ENCODE results near the gene HSF4. TPM values are rescaled to one million over a fixed set of nuclear protein-coding genes. Genes with fewer than 3 reads are reported as not detected.
A peak's percentile ranks its signal among the peaks of the same experiment; 100 is the strongest.

HSF4 gene
- total RNA-seq, 2 experiments from 2014 or later, result 11.1 to 12.3 TPM

- DNase-seq, result no peak
- H3K36me3 Mint-ChIP-seq (ENCODE audit: low read depth), result peaks cover 25% of the 10 kb centered on the region
- CTCF ChIA-PET, result interaction anchor here (0.5 to 8.7 kb wide), 9 partner anchors 9 to 258 kb away, joined by 3 to 163 read pairs (median 3); no protein-coding TSS in a partner anchor
- H3K4me3 Mint-ChIP-seq, result peak overlapping the region; percentile 54
- H3K9me3 Mint-ChIP-seq, result no peaks in the 10 kb centered on the region
- peaks cover 15% of the 10 kb centered on the region for H3K4me1 Mint-ChIP-seq (ENCODE audit: low read depth)
- intact Hi-C loops (cut with micrococcal nuclease), result loop anchor here (10.0 kb wide), 1 partner anchor 243 kb away; the partner anchor contains the start of gene TPPP3
- peaks cover 8% of the 10 kb centered on the region for H3K27me3 Mint-ChIP-seq (ENCODE audit: low read depth)
- no peak overlapping the region for H3K27ac Mint-ChIP-seq
Measured at GRCh38 chr16:67151431-67152097, 13.0 kb upstream of the HSF4 start.

GRCh38 chr16:67154578-67155294, 9.8 kb upstream of the HSF4 start:
- peaks cover 8% of the 10 kb centered on the region for H3K27me3 Mint-ChIP-seq (ENCODE audit: low read depth)
- intact Hi-C loops (cut with micrococcal nuclease), result loop anchor here (1.0 to 10.0 kb wide), 5 partner anchors 136 to 240 kb away; partner anchors contain the start of gene TPPP3
- peak overlapping the region; percentile 58 for H3K4me3 Mint-ChIP-seq
- H3K9me3 Mint-ChIP-seq, result no peaks in the 10 kb centered on the region
- H3K27ac Mint-ChIP-seq, result no peak overlapping the region
- CTCF ChIA-PET, result interaction anchor here (0.6 to 8.7 kb wide), 41 partner anchors 9 to 289 kb away, joined by 3 to 163 read pairs (median 5); partner anchors contain the start of genes CES3, HSF4 and NOL3
- H3K36me3 Mint-ChIP-seq (ENCODE audit: low read depth), result peaks cover 3% of the 10 kb centered on the region
- H3K4me1 Mint-ChIP-seq (ENCODE audit: low read depth), result peaks cover 32% of the 10 kb centered on the region
- DNase-seq, result no peak

GRCh38 chr16:67155295-67156142, 9.0 kb upstream of the HSF4 start:
- H3K4me1 Mint-ChIP-seq (ENCODE audit: low read depth), result peaks cover 32% of the 10 kb centered on the region

GRCh38 chr16:67156143-67156844, 8.3 kb upstream of the HSF4 start:
- Mint-ChIP-seq H3K4me1 (ENCODE audit: low read depth) (peaks cover 31% of the 10 kb centered on the region), H3K9me3 (no peaks in the 10 kb centered on the region), H3K4me3 (no peak overlapping the region), H3K27me3 (ENCODE audit: low read depth) (peaks cover 8% of the 10 kb centered on the region), H3K27ac (no peak overlapping the region), H3K36me3 (ENCODE audit: low read depth) (peaks cover 4% of the 10 kb centered on the region)
- intact Hi-C loops (cut with micrococcal nuclease), result loop anchor here (10.0 kb wide), 1 partner anchor 239 kb away; the partner anchor contains the start of gene TPPP3
- CTCF ChIA-PET, result interaction anchor here (0.9 to 8.7 kb wide), 16 partner anchors 10 to 181 kb away, joined by 3 to 163 read pairs (median 8); partner anchors contain the start of gene CES4A
- no peak for DNase-seq

More at GRCh38 chr16:67155295-67156142, 9.0 kb upstream of the HSF4 start:
- Mint-ChIP-seq H3K9me3 (no peaks in the 10 kb centered on the region), H3K36me3 (ENCODE audit: low read depth) (peaks cover 3% of the 10 kb centered on the region), H3K27me3 (ENCODE audit: low read depth) (peaks cover 8% of the 10 kb centered on the region), H3K4me3 (peak overlapping the region; percentile 58), H3K27ac (no peak overlapping the region)
- peak; percentile 76 for DNase-seq
- CTCF ChIA-PET, result interaction anchor here (0.6 to 8.7 kb wide), 38 partner anchors 8 to 288 kb away, joined by 3 to 163 read pairs (median 5); partner anchors contain the start of genes CES3, HSF4 and NOL3
- intact Hi-C loops (cut with micrococcal nuclease), result loop anchor here (1.0 to 10.0 kb wide), 5 partner anchors 137 to 239 kb away; partner anchors contain the start of gene TPPP3

GRCh38 chr16:67157106-67157748, 7.3 kb upstream of the HSF4 start:
- peaks cover 14% of the 10 kb centered on the region for H3K27me3 Mint-ChIP-seq (ENCODE audit: low read depth)
- H3K36me3 Mint-ChIP-seq (ENCODE audit: low read depth), result peaks cover 6% of the 10 kb centered on the region
- peaks cover 36% of the 10 kb centered on the region for H3K4me1 Mint-ChIP-seq (ENCODE audit: low read depth)
- intact Hi-C loops (cut with micrococcal nuclease), result loop anchor here (10.0 kb wide), 1 partner anchor 238 kb away; the partner anchor contains the start of gene TPPP3
- no peak for DNase-seq
- no peaks in the 10 kb centered on the region for H3K9me3 Mint-ChIP-seq
- CTCF ChIA-PET, result interaction anchor here (0.6 to 8.7 kb wide), 10 partner anchors 15 to 431 kb away, joined by 3 to 163 read pairs (median 4); partner anchors contain the start of genes CBFB, CES3 and CES4A
- no peak overlapping the region for H3K4me3 Mint-ChIP-seq
- H3K27ac Mint-ChIP-seq, result peak overlapping the region; percentile 59

GRCh38 chr16:67157892-67158635, 6.5 kb upstream of the HSF4 start:
- H3K4me1 Mint-ChIP-seq (ENCODE audit: low read depth), result peaks cover 40% of the 10 kb centered on the region
- intact Hi-C loops (cut with micrococcal nuclease), result loop anchor here (2.0 to 10.0 kb wide), 2 partner anchors 129 to 237 kb away; partner anchors contain the start of genes CBFB and TPPP3
- peaks cover 16% of the 10 kb centered on the region for H3K27me3 Mint-ChIP-seq (ENCODE audit: low read depth)
- no peaks in the 10 kb centered on the region for H3K9me3 Mint-ChIP-seq
- peak overlapping the region; percentile 91 for H3K27ac Mint-ChIP-seq
- DNase-seq, result no peak
- CTCF ChIA-PET, result interaction anchor here (0.6 to 8.7 kb wide), 12 partner anchors 14 to 430 kb away, joined by 3 to 163 read pairs (median 4); partner anchors contain the start of genes CBFB and CES3
- peak overlapping the region; percentile 88 for H3K4me3 Mint-ChIP-seq
- H3K36me3 Mint-ChIP-seq (ENCODE audit: low read depth), result peaks cover 6% of the 10 kb centered on the region

- Mint-ChIP-seq H3K27me3 (ENCODE audit: low read depth) (peaks cover 19% of the 10 kb centered on the region), H3K36me3 (ENCODE audit: low read depth) (peaks cover 6% of the 10 kb centered on the region), H3K27ac (peak overlapping the region; percentile 91), H3K4me3 (peak overlapping the region; percentile 88), H3K9me3 (no peaks in the 10 kb centered on the region), H3K4me1 (ENCODE audit: low read depth) (peaks cover 42% of the 10 kb centered on the region)
- CTCF ChIA-PET, result interaction anchor here (0.6 to 8.7 kb wide), 12 partner anchors 11 to 268 kb away, joined by 3 to 163 read pairs (median 6); partner anchors contain the start of genes CBFB and NOL3
- intact Hi-C loops (cut with micrococcal nuclease), result loop anchor here (1.0 to 10.0 kb wide), 6 partner anchors 67 to 236 kb away; partner anchors contain the start of genes CBFB and TPPP3
- DNase-seq, result peak; percentile 91
Measured at GRCh38 chr16:67158637-67159600, 5.6 kb upstream of the HSF4 start.

GRCh38 chr16:67161595-67162058, 2.9 kb upstream of the HSF4 start:
- Mint-ChIP-seq H3K27me3 (ENCODE audit: low read depth) (peaks cover 37% of the 10 kb centered on the region), H3K4me1 (ENCODE audit: low read depth) (peaks cover 46% of the 10 kb centered on the region), H3K27ac (no peak overlapping the region), H3K4me3 (peak overlapping the region; percentile 34), H3K9me3 (no peaks in the 10 kb centered on the region), H3K36me3 (ENCODE audit: low read depth) (peaks cover 3% of the 10 kb centered on the region)
- DNase-seq, result no peak
- intact Hi-C loops (cut with micrococcal nuclease), result loop anchor here (2.0 kb wide), 1 partner anchor 53 kb away; the partner anchor contains the start of gene PHAF1
- CTCF ChIA-PET, result interaction anchor here (1.0 to 2.2 kb wide), 2 partner anchors 13 to 23 kb away, joined by 3 to 12 read pairs; no protein-coding TSS in a partner anchor

- intact Hi-C loops (cut with micrococcal nuclease), result no loop called here
- CTCF ChIA-PET, result interaction anchor here (1.1 to 2.2 kb wide), 7 partner anchors 7 to 210 kb away, joined by 3 to 12 read pairs (median 6); no protein-coding TSS in a partner anchor
- Mint-ChIP-seq H3K36me3 (ENCODE audit: low read depth) (peaks cover 3% of the 10 kb centered on the region), H3K4me1 (ENCODE audit: low read depth) (peaks cover 42% of the 10 kb centered on the region), H3K27me3 (ENCODE audit: low read depth) (peaks cover 44% of the 10 kb centered on the region), H3K27ac (no peak overlapping the region), H3K9me3 (no peaks in the 10 kb centered on the region), H3K4me3 (no peak overlapping the region)
- no peak for DNase-seq
Measured at GRCh38 chr16:67162506-67163163, 1.9 kb upstream of the HSF4 start.

All from activated naive CD4-positive, alpha-beta T cell treated with anti-CD3 and anti-CD28 coated beads for 36 hours (primary cell).